ENCODE results near the gene RFX8.

The RFX8 gene

GRCh38 chr2:101476605-101477208 is 1.8 kb upstream of the RFX8 start:
- Histone ChIP-seq H3K4me3 (ENCODE audit: low read depth, low read length) (no peak overlapping the region), H3K9me3 (ENCODE audit: control insufficient read depth, insufficient read depth, low read depth, low read length) (no peaks in the 10 kb centered on the region), H3K4me1 (ENCODE audit: control insufficient read depth, insufficient read depth, low read length) (no peaks in the 10 kb centered on the region), H3K36me3 (ENCODE audit: control insufficient read depth in 2 of 2, insufficient read depth in 1 of 2, low read length in 2 of 2) (no peaks in the 10 kb centered on the region), H3K27ac (ENCODE audit: extremely low read depth, low read depth, low read length) (no peak overlapping the region)
- ChIA-PET POLR2A (no interaction called here), CTCF (interaction anchor here (0.9 kb wide), 1 partner anchor 17 kb away, joined by 3 read pairs; no protein-coding TSS in a partner anchor)
- no peak for TF ChIP-seq ZFP41 (tag by site-specific recombination; IDR thresholded peaks at IDR 0.05; ENCODE audit: borderline replicate concordance)

DNA sequence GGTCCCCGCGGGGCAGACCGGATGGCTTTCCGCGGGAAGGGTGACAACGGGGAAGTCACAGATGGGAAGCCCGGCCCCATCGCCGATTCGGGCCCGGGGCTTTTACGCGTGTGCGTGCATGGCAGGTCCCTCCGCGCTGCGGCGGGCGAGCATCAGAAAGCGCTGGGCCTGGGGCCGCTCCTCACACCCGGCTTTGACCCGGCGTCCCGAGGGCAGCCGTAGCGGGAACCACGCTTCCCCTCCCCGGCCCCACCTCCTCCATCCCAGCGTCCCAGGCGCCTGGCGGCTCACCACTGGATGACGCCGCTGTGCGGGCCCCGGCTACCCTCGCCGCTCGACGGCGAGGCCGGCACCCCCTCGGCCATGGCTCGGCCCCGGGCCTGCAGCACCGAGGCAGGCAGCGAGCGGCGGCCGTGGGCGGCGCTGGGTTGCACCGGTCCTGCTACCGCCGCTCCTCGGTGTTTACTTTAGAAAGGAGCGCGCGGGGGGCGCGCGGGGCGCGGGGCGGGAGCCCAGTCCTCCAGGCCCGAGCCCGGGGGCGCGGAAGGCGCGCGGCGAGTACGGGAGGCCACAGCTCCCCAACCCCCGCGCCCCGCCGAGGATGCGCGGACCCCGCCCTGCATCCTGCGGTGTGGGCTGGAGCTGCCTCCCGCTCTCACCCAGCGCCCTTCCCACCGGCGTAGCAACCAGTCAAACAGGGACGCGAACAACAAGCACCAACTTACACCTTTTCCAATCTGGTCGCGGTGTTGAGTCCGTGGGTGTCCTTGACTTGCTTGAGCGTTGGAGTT is 806 bp downstream of the RFX8 start:
- Histone ChIP-seq H3K4me1 (ENCODE audit: control insufficient read depth, insufficient read depth, low read length) (no peaks in the 10 kb centered on the region), H3K27ac (ENCODE audit: extremely low read depth, low read depth, low read length) (peak overlapping the region; percentile 49; the same call in 1 of the 2 replicates), H3K36me3 (ENCODE audit: control insufficient read depth in 2 of 2, insufficient read depth in 1 of 2, low read length in 2 of 2) (no peaks in the 10 kb centered on the region), H3K4me3 (ENCODE audit: low read depth, low read length) (peak overlapping the region; percentile 2; the same call in 1 of the 2 replicates), H3K9me3 (ENCODE audit: control insufficient read depth, insufficient read depth, low read depth, low read length) (no peaks in the 10 kb centered on the region)
- ChIA-PET CTCF (interaction anchor here (0.6 to 0.8 kb wide), 2 partner anchors 15 to 271 kb away, joined by 3 read pairs; no protein-coding TSS in a partner anchor), POLR2A (no interaction called here)
- TF ChIP-seq, protein P1, sequence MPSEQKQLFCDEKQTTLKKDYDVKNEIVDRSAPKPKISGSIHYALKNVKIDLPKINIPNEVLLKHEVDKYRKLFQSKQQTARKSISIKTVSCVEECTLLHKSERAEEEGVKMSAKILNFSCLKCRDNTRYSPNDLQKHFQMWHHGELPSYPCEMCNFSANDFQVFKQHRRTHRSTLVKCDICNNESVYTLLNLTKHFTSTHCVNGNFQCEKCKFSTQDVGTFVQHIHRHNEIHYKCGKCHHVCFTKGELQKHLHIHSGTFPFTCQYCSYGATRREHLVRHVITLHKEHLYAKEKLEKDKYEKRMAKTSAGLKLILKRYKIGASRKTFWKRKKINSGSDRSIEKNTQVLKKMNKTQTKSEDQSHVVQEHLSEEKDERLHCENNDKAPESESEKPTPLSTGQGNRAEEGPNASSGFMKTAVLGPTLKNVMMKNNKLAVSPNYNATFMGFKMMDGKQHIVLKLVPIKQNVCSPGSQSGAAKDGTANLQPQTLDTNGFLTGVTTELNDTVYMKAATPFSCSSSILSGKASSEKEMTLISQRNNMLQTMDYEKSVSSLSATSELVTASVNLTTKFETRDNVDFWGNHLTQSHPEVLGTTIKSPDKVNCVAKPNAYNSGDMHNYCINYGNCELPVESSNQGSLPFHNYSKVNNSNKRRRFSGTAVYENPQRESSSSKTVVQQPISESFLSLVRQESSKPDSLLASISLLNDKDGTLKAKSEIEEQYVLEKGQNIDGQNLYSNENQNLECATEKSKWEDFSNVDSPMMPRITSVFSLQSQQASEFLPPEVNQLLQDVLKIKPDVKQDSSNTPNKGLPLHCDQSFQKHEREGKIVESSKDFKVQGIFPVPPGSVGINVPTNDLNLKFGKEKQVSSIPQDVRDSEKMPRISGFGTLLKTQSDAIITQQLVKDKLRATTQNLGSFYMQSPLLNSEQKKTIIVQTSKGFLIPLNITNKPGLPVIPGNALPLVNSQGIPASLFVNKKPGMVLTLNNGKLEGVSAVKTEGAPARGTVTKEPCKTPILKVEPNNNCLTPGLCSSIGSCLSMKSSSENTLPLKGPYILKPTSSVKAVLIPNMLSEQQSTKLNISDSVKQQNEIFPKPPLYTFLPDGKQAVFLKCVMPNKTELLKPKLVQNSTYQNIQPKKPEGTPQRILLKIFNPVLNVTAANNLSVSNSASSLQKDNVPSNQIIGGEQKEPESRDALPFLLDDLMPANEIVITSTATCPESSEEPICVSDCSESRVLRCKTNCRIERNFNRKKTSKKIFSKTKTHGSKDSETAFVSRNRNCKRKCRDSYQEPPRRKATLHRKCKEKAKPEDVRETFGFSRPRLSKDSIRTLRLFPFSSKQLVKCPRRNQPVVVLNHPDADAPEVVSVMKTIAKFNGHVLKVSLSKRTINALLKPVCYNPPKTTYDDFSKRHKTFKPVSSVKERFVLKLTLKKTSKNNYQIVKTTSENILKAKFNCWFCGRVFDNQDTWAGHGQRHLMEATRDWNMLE (tag by site-specific recombination; conservative IDR thresholded peaks at IDR 0.05; ENCODE audit: low read depth) = no peak

GRCh38 chr2:101473591-101473910 is 1.4 kb downstream of the RFX8 start:
- H3K9me3 ChIP-seq (ENCODE audit: control insufficient read depth, insufficient read depth, low read depth, low read length) = no peaks in the 10 kb centered on the region
- H3K27ac ChIP-seq (ENCODE audit: extremely low read depth, low read depth, low read length) = no peak overlapping the region; the same call in 1 of the 2 replicates
- POLR2A ChIA-PET = no interaction called here
- no peaks in the 10 kb centered on the region for H3K4me1 ChIP-seq (ENCODE audit: control insufficient read depth, insufficient read depth, low read length)
- no peaks in the 10 kb centered on the region for H3K36me3 ChIP-seq (ENCODE audit: control insufficient read depth in 2 of 2, insufficient read depth in 1 of 2, low read length in 2 of 2)
- TF ChIP-seq KLF7 (tag by site-specific recombination; IDR thresholded peaks at IDR 0.05; ENCODE audit: borderline replicate concordance) (no peak), ZNF114 (tag by site-specific recombination; IDR thresholded peaks at IDR 0.05) (no peak)
- H3K4me3 ChIP-seq (ENCODE audit: low read depth, low read length) = no peak overlapping the region
- CTCF ChIA-PET = interaction anchor here (0.6 kb wide), 1 partner anchor 272 kb away, joined by 3 read pairs; no protein-coding TSS in a partner anchor

DNA sequence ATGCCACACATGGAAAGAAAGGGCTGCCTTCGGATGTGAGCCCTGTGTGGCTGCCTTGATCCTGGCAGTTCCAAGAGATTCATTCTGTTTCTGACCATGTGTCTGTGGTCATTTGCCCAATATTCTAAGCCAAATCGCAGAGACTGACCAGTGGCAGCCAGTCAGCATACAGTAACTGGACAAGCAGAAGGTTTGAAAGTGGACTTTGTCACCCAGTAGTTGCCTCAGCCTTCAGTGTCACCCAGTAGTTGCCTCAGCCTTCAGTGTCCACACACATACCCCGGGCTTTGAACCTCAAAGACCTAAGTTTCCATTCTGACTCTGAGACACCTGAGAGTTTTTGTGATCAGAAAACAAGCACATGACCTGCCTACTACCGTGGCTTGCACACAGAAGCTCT is 5.0 kb downstream of the RFX8 start:
- H3K9me3 ChIP-seq (ENCODE audit: control insufficient read depth, insufficient read depth, low read depth, low read length) = no peaks in the 10 kb centered on the region
- POLR2A ChIA-PET = no interaction called here
- CTCF ChIA-PET = interaction anchor here (0.6 kb wide), 1 partner anchor 130 kb away, joined by 3 read pairs; no protein-coding TSS in a partner anchor

More for the DNA sequence above, 5.0 kb downstream of the RFX8 start:
- Histone ChIP-seq H3K27ac (ENCODE audit: extremely low read depth, low read depth, low read length) (no peak overlapping the region), H3K4me1 (ENCODE audit: control insufficient read depth, insufficient read depth, low read length) (no peaks in the 10 kb centered on the region), H3K36me3 (ENCODE audit: control insufficient read depth in 2 of 2, insufficient read depth in 1 of 2, low read length in 2 of 2) (no peaks in the 10 kb centered on the region), H3K4me3 (ENCODE audit: low read depth, low read length) (no peak overlapping the region)
- TF ChIP-seq HOXA7 (CRISPR knock-in tag; IDR thresholded peaks at IDR 0.05; ENCODE audit: borderline replicate concordance) = no peak
- no peak for TF ChIP-seq ZBTB1 (tag by site-specific recombination; IDR thresholded peaks at IDR 0.05)
- no peak for TF ChIP-seq ZNF398 (tag by site-specific recombination; IDR thresholded peaks at IDR 0.05)
- no peak for TF ChIP-seq ZNF423 (tag by site-specific recombination; IDR thresholded peaks at IDR 0.05)
- no peak for TF ChIP-seq CTCF (tag by site-specific recombination; IDR thresholded peaks at IDR 0.05)
- TF ChIP-seq ZNF133 (tag by site-specific recombination; IDR thresholded peaks at IDR 0.05) = no peak
- TF ChIP-seq ZFP37 (tag by site-specific recombination; IDR thresholded peaks at IDR 0.05) = no peak

Measured in HEK293 (cell line).